Inflammatory macrophage treated with lipopolysaccharide for 4 hours (primary cell): Measurements from ENCODE around the gene TNFSF15.
A peak's percentile ranks its signal among the peaks of the same experiment; 100 is the strongest.
"Not testable (repeated sequence)": the region's sequence is repeated elsewhere in the genome, so short reads cannot be mapped to it uniquely, and the experiment has no call there.

Source experiments
- DNase-seq: peaks from one replicate; pipeline ENCODE4 v3.0.0-alpha.2; 2020

TNFSF15 gene

GRCh38 chr9:114745879-114746550 lies 59.8 kb downstream of the TNFSF15 start:
- no peak for DNase-seq

- peak; percentile 34 for DNase-seq
Measured at GRCh38 chr9:114745108-114745848, 60.6 kb downstream of the TNFSF15 start.

GRCh38 chr9:114743446-114743845 lies 62.4 kb downstream of the TNFSF15 start:
- no peak for DNase-seq

GRCh38 chr9:114742947-114743346 lies 62.9 kb downstream of the TNFSF15 start:
- peak; percentile 30 for DNase-seq

GRCh38 chr9:114741521-114741920 lies 64.3 kb downstream of the TNFSF15 start:
- DNase-seq, result not testable (repeated sequence)

GRCh38 chr9:114738581-114739316 lies 67.1 kb downstream of the TNFSF15 start:
- DNase-seq, result peak; percentile 95

GRCh38 chr9:114737847-114738246 lies 68.0 kb downstream of the TNFSF15 start:
- no peak for DNase-seq

GRCh38 chr9:114737118-114737517 lies 68.7 kb downstream of the TNFSF15 start:
- DNase-seq, result peak; percentile 13

GRCh38 chr9:114735704-114736103 lies 70.1 kb downstream of the TNFSF15 start:
- DNase-seq, result no peak

GRCh38 chr9:114735139-114735538 lies 70.7 kb downstream of the TNFSF15 start:
- DNase-seq, result not testable (repeated sequence)
